ENCODE measurements around the gene MINDY4.

The MINDY4 gene

GRCh38 chr7:30933124-30933974, 162.1 kb downstream of the MINDY4 start:
- Mint-ChIP-seq H3K4me1 (ENCODE audit: low read depth) (no peaks in the 10 kb centered on the region), H3K9me3 (no peaks in the 10 kb centered on the region), H3K27ac (no peak overlapping the region), H3K27me3 (peaks cover 15% of the 10 kb centered on the region), H3K4me3 (no peak overlapping the region), H3K36me3 (ENCODE audit: low read depth) (no peaks in the 10 kb centered on the region)
- intact Hi-C loops (cut with micrococcal nuclease) = no loop called here

GRCh38 chr7:30934225-30934624, 163.0 kb downstream of the MINDY4 start:
- no peak overlapping the region for H3K4me3 Mint-ChIP-seq
- intact Hi-C loops (cut with micrococcal nuclease) = no loop called here
- H3K4me1 Mint-ChIP-seq (ENCODE audit: low read depth) = no peaks in the 10 kb centered on the region
- H3K27ac Mint-ChIP-seq = no peak overlapping the region
- no peaks in the 10 kb centered on the region for H3K9me3 Mint-ChIP-seq
- H3K27me3 Mint-ChIP-seq = peaks cover 18% of the 10 kb centered on the region
- H3K36me3 Mint-ChIP-seq (ENCODE audit: low read depth) = no peaks in the 10 kb centered on the region

GRCh38 chr7:30934732-30935568, 163.7 kb downstream of the MINDY4 start:
- Mint-ChIP-seq H3K4me3 (no peak overlapping the region), H3K27ac (no peak overlapping the region), H3K27me3 (peaks cover 21% of the 10 kb centered on the region)

GRCh38 chr7:30935569-30935877, 164.3 kb downstream of the MINDY4 start:
- no peaks in the 10 kb centered on the region for H3K36me3 Mint-ChIP-seq (ENCODE audit: low read depth)
- H3K4me1 Mint-ChIP-seq (ENCODE audit: low read depth) = no peaks in the 10 kb centered on the region
- H3K9me3 Mint-ChIP-seq = no peaks in the 10 kb centered on the region
- H3K27ac Mint-ChIP-seq = no peak overlapping the region
- H3K27me3 Mint-ChIP-seq = peaks cover 20% of the 10 kb centered on the region
- intact Hi-C loops (cut with micrococcal nuclease) = no loop called here
- no peak overlapping the region for H3K4me3 Mint-ChIP-seq

More at GRCh38 chr7:30934732-30935568, 163.7 kb downstream of the MINDY4 start:
- intact Hi-C loops (cut with micrococcal nuclease) = no loop called here
- Mint-ChIP-seq H3K36me3 (ENCODE audit: low read depth) (no peaks in the 10 kb centered on the region), H3K9me3 (no peaks in the 10 kb centered on the region), H3K4me1 (ENCODE audit: low read depth) (no peaks in the 10 kb centered on the region)

- peaks cover 24% of the 10 kb centered on the region for H3K27me3 Mint-ChIP-seq
- H3K36me3 Mint-ChIP-seq (ENCODE audit: low read depth) = no peaks in the 10 kb centered on the region
- no peaks in the 10 kb centered on the region for H3K9me3 Mint-ChIP-seq
- H3K4me3 Mint-ChIP-seq = no peak overlapping the region
- no peaks in the 10 kb centered on the region for H3K4me1 Mint-ChIP-seq (ENCODE audit: low read depth)
- no peak overlapping the region for H3K27ac Mint-ChIP-seq
- intact Hi-C loops (cut with micrococcal nuclease) = no loop called here
These were observed 165.5 kb downstream of the MINDY4 start for GRCh38 chr7:30936650-30937245.

- no peaks in the 10 kb centered on the region for H3K9me3 Mint-ChIP-seq
- peaks cover 28% of the 10 kb centered on the region for H3K27me3 Mint-ChIP-seq
- H3K27ac Mint-ChIP-seq = no peak overlapping the region
- no peaks in the 10 kb centered on the region for H3K4me1 Mint-ChIP-seq (ENCODE audit: low read depth)
- intact Hi-C loops (cut with micrococcal nuclease) = no loop called here
- no peak overlapping the region for H3K4me3 Mint-ChIP-seq
- no peaks in the 10 kb centered on the region for H3K36me3 Mint-ChIP-seq (ENCODE audit: low read depth)
These were observed 166.2 kb downstream of the MINDY4 start for GRCh38 chr7:30937416-30937815.

- Mint-ChIP-seq H3K27me3 (peaks cover 28% of the 10 kb centered on the region), H3K9me3 (no peaks in the 10 kb centered on the region), H3K36me3 (ENCODE audit: low read depth) (no peaks in the 10 kb centered on the region), H3K27ac (no peak overlapping the region), H3K4me1 (ENCODE audit: low read depth) (no peaks in the 10 kb centered on the region), H3K4me3 (no peak overlapping the region)
- intact Hi-C loops (cut with micrococcal nuclease) = no loop called here
These were observed 167.5 kb downstream of the MINDY4 start for GRCh38 chr7:30938435-30939316.

GRCh38 chr7:30941582-30942323, 170.5 kb downstream of the MINDY4 start:
- Mint-ChIP-seq H3K27me3 (peaks cover 26% of the 10 kb centered on the region), H3K9me3 (peaks cover 9% of the 10 kb centered on the region), H3K4me1 (ENCODE audit: low read depth) (no peaks in the 10 kb centered on the region), H3K4me3 (no peak overlapping the region), H3K27ac (no peak overlapping the region), H3K36me3 (ENCODE audit: low read depth) (no peaks in the 10 kb centered on the region)
- intact Hi-C loops (cut with micrococcal nuclease) = no loop called here
